IPS-15b (cell line): Measurements from ENCODE around the gene SLC37A1.

Source experiments
- H3K27me3 ChIP-seq: one replicate; pipeline ENCODE4 v1.6.1; 2013; ENCODE audit warnings: low read length; ENCODE audit not compliant: control insufficient read depth, insufficient read depth
- H3K36me3 ChIP-seq: one replicate; pipeline ENCODE4 v1.6.1; 2013; ENCODE audit warnings: low read length; ENCODE audit not compliant: control insufficient read depth, insufficient read depth
- H3K4me1 ChIP-seq: one replicate; pipeline ENCODE4 v1.6.1; 2013; ENCODE audit warnings: mild to moderate bottlenecking, low read length; ENCODE audit not compliant: control insufficient read depth, insufficient read depth
- H3K4me3 ChIP-seq: one replicate; pipeline ENCODE4 v1.5.1; 2013; ENCODE audit warnings: low read depth, low read length
- H3K9ac ChIP-seq: one replicate; pipeline ENCODE4 v1.6.1; 2013; ENCODE audit warnings: low read depth, mild to moderate bottlenecking, low read length
- H3K9me3 ChIP-seq: one replicate; pipeline ENCODE4 v1.6.1; 2013; ENCODE audit warnings: mild to moderate bottlenecking, low read length; ENCODE audit not compliant: control insufficient read depth, insufficient read depth

Gene SLC37A1

DNA sequence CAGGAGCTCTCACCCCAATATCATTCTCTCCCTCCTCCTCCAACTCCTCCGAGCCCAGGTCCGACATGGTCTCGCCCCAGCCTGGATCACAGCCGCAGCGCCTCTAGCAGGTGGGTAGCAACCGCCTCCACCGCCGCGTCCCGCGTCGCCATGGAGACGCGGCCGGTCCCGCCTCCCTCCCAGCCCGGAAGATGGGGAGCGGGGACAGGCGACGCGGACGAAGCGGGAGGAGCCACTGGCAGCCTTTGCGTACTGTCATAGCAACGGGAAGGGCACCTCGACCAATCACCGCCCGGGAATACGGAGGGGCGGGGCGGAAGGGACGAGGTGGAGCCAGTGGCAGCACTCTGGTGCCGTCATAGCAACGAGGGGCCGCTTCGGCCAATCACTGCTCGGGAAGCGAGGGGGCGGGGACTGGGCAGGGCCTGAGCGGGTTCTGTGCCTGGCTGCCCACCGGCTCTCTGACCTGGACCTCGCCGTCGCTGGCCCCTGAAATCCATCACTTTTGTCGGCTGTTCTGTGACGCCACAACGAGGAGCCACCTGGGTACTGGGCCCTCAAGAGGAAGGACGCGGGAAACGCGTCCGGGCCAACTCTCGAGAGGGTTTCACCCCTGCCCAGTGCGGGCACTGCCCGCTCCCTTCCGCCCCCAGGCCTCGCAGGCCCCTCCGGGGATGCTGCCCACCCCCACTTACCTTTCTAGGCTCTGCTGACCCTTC, 17.4 kb upstream of the SLC37A1 start, which contains the start of gene RSPH1:
Gene RSPH1, minus strand, starts transcription at position 105 of the 719 bp plus-strand sequence. Its CDS starts 38 bp downstream, at position 67.
- no peaks in the 10 kb centered on the region for H3K9me3 ChIP-seq
- peaks cover 6% of the 10 kb centered on the region for H3K4me1 ChIP-seq
- peak within 1 kb of the TSS; percentile 87 for H3K4me3 ChIP-seq
- H3K27me3 ChIP-seq, result peaks cover 7% of the 10 kb centered on the region
- no peaks in the 10 kb centered on the region for H3K36me3 ChIP-seq
- H3K9ac ChIP-seq, result peak within 1 kb of the TSS; percentile 17

DNA sequence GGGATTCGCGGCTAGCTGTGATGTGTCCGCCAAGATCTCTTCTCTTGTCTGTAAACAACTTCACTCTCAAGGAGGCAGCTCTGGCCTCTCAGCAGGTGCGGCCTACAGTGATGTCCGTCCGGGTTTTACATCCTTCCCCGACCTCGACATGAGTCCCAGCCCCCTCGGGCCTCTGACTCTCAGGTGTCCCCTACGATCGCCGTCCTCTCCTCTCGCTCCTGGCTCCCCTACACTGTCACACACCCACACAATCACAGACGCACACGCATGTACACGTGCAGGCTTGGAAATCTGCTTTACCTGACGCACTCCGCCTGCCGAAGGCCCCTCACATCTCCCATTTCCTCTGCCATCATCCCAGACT, 16.8 kb upstream of the SLC37A1 start:
- peaks cover 6% of the 10 kb centered on the region for H3K4me1 ChIP-seq

GRCh38 chr21:42498012-42498411, 15.6 kb upstream of the SLC37A1 start:
- no peak overlapping the region for H3K4me3 ChIP-seq
- no peaks in the 10 kb centered on the region for H3K36me3 ChIP-seq
- no peaks in the 10 kb centered on the region for H3K9me3 ChIP-seq
- H3K9ac ChIP-seq, result no peak overlapping the region
- peaks cover 7% of the 10 kb centered on the region for H3K27me3 ChIP-seq
- peaks cover 5% of the 10 kb centered on the region for H3K4me1 ChIP-seq

More for the DNA sequence above, 16.8 kb upstream of the SLC37A1 start:
- no peaks in the 10 kb centered on the region for H3K9me3 ChIP-seq
- H3K36me3 ChIP-seq, result no peaks in the 10 kb centered on the region
- peak overlapping the region; percentile 17 for H3K9ac ChIP-seq
- peaks cover 7% of the 10 kb centered on the region for H3K27me3 ChIP-seq
- H3K4me3 ChIP-seq, result peak overlapping the region; percentile 82

DNA sequence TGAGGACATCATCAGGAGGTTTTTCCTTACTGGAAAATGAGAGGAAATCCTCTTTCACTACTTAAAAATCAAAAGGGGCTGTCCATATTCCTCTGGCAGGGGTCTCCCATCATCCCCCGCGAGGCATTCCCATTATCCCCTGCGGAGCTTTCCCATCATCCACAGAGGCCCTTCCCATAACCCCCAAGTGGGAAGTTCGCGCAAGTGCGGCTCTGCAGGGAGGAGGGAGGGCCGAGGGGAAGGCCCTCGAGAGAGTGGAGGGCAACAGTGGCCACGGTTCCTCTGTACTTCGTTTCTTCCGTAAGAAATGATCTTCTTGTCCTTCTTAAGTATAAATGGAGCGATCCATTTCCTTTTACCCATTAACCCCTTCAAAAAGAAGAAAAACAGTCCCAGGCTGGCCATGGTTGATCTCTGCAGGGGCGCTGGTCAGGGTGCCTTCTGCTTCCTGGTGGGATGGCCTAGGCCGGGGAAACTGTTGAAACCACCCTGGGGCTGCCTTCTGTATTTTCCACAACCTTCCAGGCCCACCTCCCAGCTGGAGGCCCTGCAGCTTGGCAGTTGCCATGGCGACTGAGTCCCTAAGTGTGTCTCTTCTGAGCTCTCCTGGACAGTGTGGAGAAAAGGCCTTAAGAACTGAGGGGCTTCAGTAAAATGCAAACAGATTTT, 14.1 kb upstream of the SLC37A1 start:
- Histone ChIP-seq H3K27me3 (peaks cover 7% of the 10 kb centered on the region), H3K36me3 (no peaks in the 10 kb centered on the region), H3K9ac (no peak overlapping the region), H3K4me1 (no peaks in the 10 kb centered on the region), H3K4me3 (no peak overlapping the region), H3K9me3 (no peaks in the 10 kb centered on the region)

DNA sequence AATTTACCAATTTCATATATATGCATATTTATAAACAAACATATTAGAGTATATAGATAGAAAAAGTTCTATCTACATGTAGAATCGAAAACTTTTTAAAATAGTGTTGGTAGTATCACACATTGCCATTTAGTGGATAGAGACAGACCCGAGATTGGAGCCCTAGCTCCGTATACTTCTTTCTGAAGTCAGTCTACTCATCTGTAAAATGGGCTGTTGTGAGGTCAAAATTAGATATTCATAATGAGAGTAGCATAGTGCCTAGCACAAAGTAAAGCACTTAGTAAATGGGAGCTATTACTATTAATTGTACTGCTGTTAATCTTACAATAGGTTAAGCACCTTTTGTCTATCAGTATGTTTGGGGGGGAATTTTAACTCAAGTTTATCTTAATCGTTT, 13.4 kb upstream of the SLC37A1 start:
- Histone ChIP-seq H3K4me3 (no peak overlapping the region), H3K27me3 (peaks cover 3% of the 10 kb centered on the region), H3K9ac (no peak overlapping the region), H3K36me3 (no peaks in the 10 kb centered on the region), H3K4me1 (no peaks in the 10 kb centered on the region), H3K9me3 (no peaks in the 10 kb centered on the region)

DNA sequence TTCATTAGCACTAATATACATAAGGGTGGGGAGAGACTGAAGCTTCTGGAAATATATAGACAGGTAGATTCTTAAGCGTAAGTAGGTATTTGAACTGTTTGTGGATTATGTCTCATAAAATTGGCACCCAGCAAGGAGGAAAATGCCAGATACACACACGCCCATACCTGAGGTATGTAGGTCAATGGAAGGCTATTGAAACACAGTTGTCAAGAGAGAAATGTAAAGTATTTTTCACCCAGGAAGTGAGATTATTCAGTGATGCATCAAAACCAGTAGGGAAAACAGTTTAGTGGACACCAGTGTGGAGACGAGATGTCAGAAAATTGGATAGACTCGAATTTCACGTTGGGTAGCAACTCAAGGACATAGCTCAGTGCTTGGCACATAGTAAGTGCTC, 12.9 kb upstream of the SLC37A1 start:
- H3K27me3 ChIP-seq, result no peaks in the 10 kb centered on the region
- H3K36me3 ChIP-seq, result no peaks in the 10 kb centered on the region
- no peaks in the 10 kb centered on the region for H3K4me1 ChIP-seq
- H3K4me3 ChIP-seq, result no peak overlapping the region
- no peak overlapping the region for H3K9ac ChIP-seq
- no peaks in the 10 kb centered on the region for H3K9me3 ChIP-seq

- Histone ChIP-seq H3K4me1 (no peaks in the 10 kb centered on the region), H3K4me3 (no peak overlapping the region), H3K9me3 (no peaks in the 10 kb centered on the region), H3K36me3 (no peaks in the 10 kb centered on the region), H3K27me3 (no peaks in the 10 kb centered on the region), H3K9ac (no peak overlapping the region)
Measured at GRCh38 chr21:42503711-42504110, 9.9 kb upstream of the SLC37A1 start.

- Histone ChIP-seq H3K4me1 (no peaks in the 10 kb centered on the region), H3K9ac (no peak overlapping the region), H3K4me3 (no peak overlapping the region), H3K36me3 (no peaks in the 10 kb centered on the region), H3K9me3 (no peaks in the 10 kb centered on the region), H3K27me3 (no peaks in the 10 kb centered on the region)
Measured at GRCh38 chr21:42505090-42505726, 8.4 kb upstream of the SLC37A1 start.

GRCh38 chr21:42507418-42507817, 6.2 kb upstream of the SLC37A1 start:
- H3K9ac ChIP-seq, result no peak overlapping the region
- no peaks in the 10 kb centered on the region for H3K9me3 ChIP-seq
- H3K4me3 ChIP-seq, result no peak overlapping the region
- H3K36me3 ChIP-seq, result no peaks in the 10 kb centered on the region
- no peaks in the 10 kb centered on the region for H3K4me1 ChIP-seq
- peaks cover 2% of the 10 kb centered on the region for H3K27me3 ChIP-seq

DNA sequence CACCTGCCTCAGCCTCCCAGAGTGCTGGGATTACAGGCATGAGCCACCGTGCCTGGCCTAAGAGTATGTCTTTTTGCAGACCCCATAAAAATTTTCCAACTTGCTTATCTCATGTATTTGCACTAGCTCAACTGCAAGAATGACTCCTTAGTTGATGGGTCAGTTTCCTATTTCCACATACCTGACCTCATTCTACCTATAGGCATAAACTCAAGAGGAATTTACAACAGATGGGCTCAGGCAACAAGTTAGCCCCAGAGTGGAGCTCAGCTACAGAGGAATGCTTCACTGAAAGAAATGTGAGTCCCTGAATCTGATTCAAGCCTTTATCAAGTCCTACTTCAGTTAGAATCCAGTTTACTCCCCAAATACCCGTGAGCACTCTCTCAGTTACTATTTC, 5.3 kb upstream of the SLC37A1 start:
- no peaks in the 10 kb centered on the region for H3K36me3 ChIP-seq
- H3K27me3 ChIP-seq, result peaks cover 6% of the 10 kb centered on the region
- H3K9me3 ChIP-seq, result no peaks in the 10 kb centered on the region
- H3K9ac ChIP-seq, result no peak overlapping the region
- H3K4me1 ChIP-seq, result no peaks in the 10 kb centered on the region
- no peak overlapping the region for H3K4me3 ChIP-seq

GRCh38 chr21:42509244-42509643, 4.4 kb upstream of the SLC37A1 start:
- no peaks in the 10 kb centered on the region for H3K36me3 ChIP-seq
- H3K9me3 ChIP-seq, result no peaks in the 10 kb centered on the region
- peaks cover 6% of the 10 kb centered on the region for H3K27me3 ChIP-seq
- H3K4me3 ChIP-seq, result no peak overlapping the region
- no peaks in the 10 kb centered on the region for H3K4me1 ChIP-seq
- H3K9ac ChIP-seq, result no peak overlapping the region
